Measurements from ENCODE around the gene CNTNAP2. TPM values are rescaled to one million over a fixed set of nuclear protein-coding genes. Genes with fewer than 3 reads are reported as not detected.

The CNTNAP2 gene
- total RNA-seq, 1 experiment from 2014 or later, result 60.0 TPM

DNA sequence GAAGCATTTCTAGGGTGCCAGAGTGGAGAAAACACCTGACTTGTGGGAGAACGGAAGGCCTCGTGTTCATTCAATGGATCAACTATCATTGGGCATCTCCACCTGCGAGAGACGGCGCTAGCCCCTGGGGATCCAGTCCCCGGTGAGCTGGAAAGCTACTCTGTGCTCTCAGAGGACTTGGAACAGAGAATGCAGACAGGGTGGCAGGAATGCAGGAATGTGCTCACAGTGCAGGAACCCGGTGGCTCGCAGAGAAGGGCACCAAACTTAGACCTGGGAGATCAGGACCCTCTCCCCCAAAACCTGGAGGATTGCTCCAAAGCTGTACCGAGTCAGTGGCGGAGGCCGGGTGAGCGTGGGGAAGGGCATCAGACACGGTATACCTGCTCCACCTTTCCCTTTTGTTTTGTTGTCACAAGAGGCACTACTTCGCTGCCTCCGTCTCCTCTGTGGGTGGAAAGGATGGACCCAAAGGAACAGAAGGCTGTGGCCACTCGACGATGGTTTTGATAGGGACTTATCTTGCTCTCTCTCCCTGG, 1905.0 kb downstream of the CNTNAP2 start:
- intact Hi-C loops (cut with micrococcal nuclease; ENCODE audit: unreplicated experiment), result no loop called here
- H3K9me3 ChIP-seq (ENCODE audit: low read depth, low read length, poor library complexity, severe bottlenecking), result no peaks in the 10 kb centered on the region
- ChIA-PET CTCF (no interaction called here), POLR2A (ENCODE audit: low non-redundant PET) (no interaction called here)
- H3K27me3 ChIP-seq (replicated peaks; ENCODE audit: insufficient read depth, low read depth, low read length, poor library complexity), result no peaks in the 10 kb centered on the region
- no TSS peak for BruUV-seq (replicated peaks)
- H3K27ac ChIP-seq (ENCODE audit: low read depth, low read length, poor library complexity, severe bottlenecking), result no peak overlapping the region
- no peak for DNase-seq (ENCODE audit: low spot score)
- no peaks in the 10 kb centered on the region for H3K4me1 ChIP-seq (ENCODE audit: insufficient read depth, low read length, poor library complexity, severe bottlenecking)
- no peak for TF ChIP-seq EZH2 (IDR thresholded peaks at IDR 0.05; ENCODE audit: borderline replicate concordance, low read depth, low read length, poor library complexity, severe bottlenecking)
- TF ChIP-seq, protein P1, sequence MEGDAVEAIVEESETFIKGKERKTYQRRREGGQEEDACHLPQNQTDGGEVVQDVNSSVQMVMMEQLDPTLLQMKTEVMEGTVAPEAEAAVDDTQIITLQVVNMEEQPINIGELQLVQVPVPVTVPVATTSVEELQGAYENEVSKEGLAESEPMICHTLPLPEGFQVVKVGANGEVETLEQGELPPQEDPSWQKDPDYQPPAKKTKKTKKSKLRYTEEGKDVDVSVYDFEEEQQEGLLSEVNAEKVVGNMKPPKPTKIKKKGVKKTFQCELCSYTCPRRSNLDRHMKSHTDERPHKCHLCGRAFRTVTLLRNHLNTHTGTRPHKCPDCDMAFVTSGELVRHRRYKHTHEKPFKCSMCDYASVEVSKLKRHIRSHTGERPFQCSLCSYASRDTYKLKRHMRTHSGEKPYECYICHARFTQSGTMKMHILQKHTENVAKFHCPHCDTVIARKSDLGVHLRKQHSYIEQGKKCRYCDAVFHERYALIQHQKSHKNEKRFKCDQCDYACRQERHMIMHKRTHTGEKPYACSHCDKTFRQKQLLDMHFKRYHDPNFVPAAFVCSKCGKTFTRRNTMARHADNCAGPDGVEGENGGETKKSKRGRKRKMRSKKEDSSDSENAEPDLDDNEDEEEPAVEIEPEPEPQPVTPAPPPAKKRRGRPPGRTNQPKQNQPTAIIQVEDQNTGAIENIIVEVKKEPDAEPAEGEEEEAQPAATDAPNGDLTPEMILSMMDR (conservative IDR thresholded peaks at IDR 0.05; ENCODE audit: low read depth, low read length), result no peak
- no peak overlapping the region for H3K4me3 ChIP-seq (ENCODE audit: low read depth, low read length, poor library complexity, severe bottlenecking)
- H3K36me3 ChIP-seq (ENCODE audit: insufficient read depth, low read length, poor library complexity, severe bottlenecking), result no peaks in the 10 kb centered on the region

DNA sequence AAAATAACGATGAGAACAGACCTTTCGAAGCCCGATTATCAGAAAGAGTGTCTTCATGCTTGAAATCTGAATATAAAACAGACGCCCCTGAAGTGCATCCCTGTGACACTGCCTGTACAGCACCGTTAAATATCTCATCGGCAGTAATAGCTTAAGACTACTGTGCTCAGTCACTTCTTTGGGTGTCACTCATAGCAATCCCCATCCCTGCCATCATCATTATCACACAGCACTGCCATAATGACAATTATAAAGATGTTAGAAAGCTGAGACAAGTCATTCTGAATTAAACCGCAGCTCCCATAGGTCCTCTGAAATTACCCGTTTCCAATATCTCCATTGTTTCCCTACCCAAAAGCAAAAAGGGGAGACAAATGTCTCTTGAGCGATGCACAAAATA, 1906.2 kb downstream of the CNTNAP2 start:
- DNase-seq (ENCODE audit: low spot score), result no peak
- no TSS peak for BruUV-seq (replicated peaks)
- H3K27ac ChIP-seq (ENCODE audit: low read depth, low read length, poor library complexity, severe bottlenecking), result no peak overlapping the region
- intact Hi-C loops (cut with micrococcal nuclease; ENCODE audit: unreplicated experiment), result no loop called here
- TF ChIP-seq, protein P1 (conservative IDR thresholded peaks at IDR 0.05; ENCODE audit: low read depth, low read length), result no peak
- TF ChIP-seq EZH2 (IDR thresholded peaks at IDR 0.05; ENCODE audit: borderline replicate concordance, low read depth, low read length, poor library complexity, severe bottlenecking), result no peak
- no peaks in the 10 kb centered on the region for H3K27me3 ChIP-seq (replicated peaks; ENCODE audit: insufficient read depth, low read depth, low read length, poor library complexity)
- H3K36me3 ChIP-seq (ENCODE audit: insufficient read depth, low read length, poor library complexity, severe bottlenecking), result no peaks in the 10 kb centered on the region
- H3K4me1 ChIP-seq (ENCODE audit: insufficient read depth, low read length, poor library complexity, severe bottlenecking), result no peaks in the 10 kb centered on the region
- POLR2A ChIA-PET (ENCODE audit: low non-redundant PET), result no interaction called here
- no peak overlapping the region for H3K4me3 ChIP-seq (ENCODE audit: low read depth, low read length, poor library complexity, severe bottlenecking)
- CTCF ChIA-PET, result no interaction called here
- H3K9me3 ChIP-seq (ENCODE audit: low read depth, low read length, poor library complexity, severe bottlenecking), result no peaks in the 10 kb centered on the region

DNA sequence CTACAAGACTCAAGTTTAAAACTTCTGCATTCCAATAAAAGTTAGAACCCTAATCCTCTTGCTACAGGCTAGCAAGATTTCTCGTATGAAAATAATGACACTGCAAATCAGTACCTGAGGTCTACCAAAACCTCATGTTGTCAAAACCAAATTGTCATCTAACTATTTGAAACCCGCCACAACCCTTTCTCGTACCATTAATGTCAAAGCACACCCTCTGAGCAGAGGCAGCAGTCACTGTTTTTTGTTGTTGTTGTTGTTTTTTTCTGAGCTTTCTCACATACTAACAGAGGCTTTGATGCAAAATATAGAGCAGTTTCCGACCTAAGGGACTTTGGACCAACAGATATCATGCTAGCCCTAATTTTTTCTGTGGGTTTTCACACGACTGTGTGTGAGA, 1910.1 kb downstream of the CNTNAP2 start:
- Histone ChIP-seq H3K4me3 (ENCODE audit: low read depth, low read length, poor library complexity, severe bottlenecking) (no peak overlapping the region), H3K27me3 (replicated peaks; ENCODE audit: insufficient read depth, low read depth, low read length, poor library complexity) (no peaks in the 10 kb centered on the region), H3K9me3 (ENCODE audit: low read depth, low read length, poor library complexity, severe bottlenecking) (no peaks in the 10 kb centered on the region), H3K4me1 (ENCODE audit: insufficient read depth, low read length, poor library complexity, severe bottlenecking) (no peaks in the 10 kb centered on the region), H3K36me3 (ENCODE audit: insufficient read depth, low read length, poor library complexity, severe bottlenecking) (no peaks in the 10 kb centered on the region), H3K27ac (ENCODE audit: low read depth, low read length, poor library complexity, severe bottlenecking) (no peak overlapping the region)
- intact Hi-C loops (cut with micrococcal nuclease; ENCODE audit: unreplicated experiment), result no loop called here
- no TSS peak for BruUV-seq (replicated peaks)
- POLR2A ChIA-PET (ENCODE audit: low non-redundant PET), result no interaction called here
- CTCF ChIA-PET, result no interaction called here
- TF ChIP-seq, protein P1 (conservative IDR thresholded peaks at IDR 0.05; ENCODE audit: low read depth, low read length), result no peak
- no peak for TF ChIP-seq EZH2 (IDR thresholded peaks at IDR 0.05; ENCODE audit: borderline replicate concordance, low read depth, low read length, poor library complexity, severe bottlenecking)
- no peak for DNase-seq (ENCODE audit: low spot score)
